ENCODE results near the gene SEMA5A.

Gene SEMA5A

GRCh38 chr5:9496801-9497200 lies 49.1 kb downstream of the SEMA5A start:
- no peaks in the 10 kb centered on the region for H3K9me3 ChIP-seq (ENCODE audit: control insufficient read depth, insufficient read depth, low read length)
- no peaks in the 10 kb centered on the region for H3K27me3 ChIP-seq (ENCODE audit: control insufficient read depth, insufficient read depth, low read length)
- no peak overlapping the region for H3K27ac ChIP-seq (ENCODE audit: low read depth, low read length)
- H3K4me3 ChIP-seq (ENCODE audit: low read depth, low read length), result no peak overlapping the region
- no peaks in the 10 kb centered on the region for H3K36me3 ChIP-seq (ENCODE audit: control insufficient read depth, insufficient read depth, low read length)
- H3K9ac ChIP-seq (ENCODE audit: low read depth, low read length), result no peak overlapping the region
- peaks cover 16% of the 10 kb centered on the region for H3K4me1 ChIP-seq (ENCODE audit: control insufficient read depth, insufficient read depth, low read length)

- H3K9me3 ChIP-seq (ENCODE audit: control insufficient read depth, insufficient read depth, low read length), result no peaks in the 10 kb centered on the region
- H3K36me3 ChIP-seq (ENCODE audit: control insufficient read depth, insufficient read depth, low read length), result no peaks in the 10 kb centered on the region
- no peak overlapping the region for H3K27ac ChIP-seq (ENCODE audit: low read depth, low read length)
- H3K4me1 ChIP-seq (ENCODE audit: control insufficient read depth, insufficient read depth, low read length), result peaks cover 16% of the 10 kb centered on the region
- H3K4me3 ChIP-seq (ENCODE audit: low read depth, low read length), result no peak overlapping the region
- no peak overlapping the region for H3K9ac ChIP-seq (ENCODE audit: low read depth, low read length)
- no peaks in the 10 kb centered on the region for H3K27me3 ChIP-seq (ENCODE audit: control insufficient read depth, insufficient read depth, low read length)
These were observed 50.8 kb downstream of the SEMA5A start for GRCh38 chr5:9495121-9495520.

- Histone ChIP-seq H3K36me3 (ENCODE audit: control insufficient read depth, insufficient read depth, low read length) (no peaks in the 10 kb centered on the region), H3K27ac (ENCODE audit: low read depth, low read length) (no peak overlapping the region), H3K9me3 (ENCODE audit: control insufficient read depth, insufficient read depth, low read length) (no peaks in the 10 kb centered on the region), H3K9ac (ENCODE audit: low read depth, low read length) (no peak overlapping the region), H3K4me3 (ENCODE audit: low read depth, low read length) (no peak overlapping the region), H3K4me1 (ENCODE audit: control insufficient read depth, insufficient read depth, low read length) (peaks cover 13% of the 10 kb centered on the region), H3K27me3 (ENCODE audit: control insufficient read depth, insufficient read depth, low read length) (no peaks in the 10 kb centered on the region)
These were observed 51.6 kb downstream of the SEMA5A start for GRCh38 chr5:9494301-9494700.

GRCh38 chr5:9490494-9491097 lies 55.3 kb downstream of the SEMA5A start:
- Histone ChIP-seq H3K4me3 (ENCODE audit: low read depth, low read length) (no peak overlapping the region), H3K36me3 (ENCODE audit: control insufficient read depth, insufficient read depth, low read length) (no peaks in the 10 kb centered on the region), H3K4me1 (ENCODE audit: control insufficient read depth, insufficient read depth, low read length) (0 out of 2 replicates have a peak, but pooled peaks cover 3% of the 10 kb centered on the region), H3K27me3 (ENCODE audit: control insufficient read depth, insufficient read depth, low read length) (no peaks in the 10 kb centered on the region), H3K9me3 (ENCODE audit: control insufficient read depth, insufficient read depth, low read length) (no peaks in the 10 kb centered on the region), H3K27ac (ENCODE audit: low read depth, low read length) (no peak overlapping the region), H3K9ac (ENCODE audit: low read depth, low read length) (no peak overlapping the region)

DNA sequence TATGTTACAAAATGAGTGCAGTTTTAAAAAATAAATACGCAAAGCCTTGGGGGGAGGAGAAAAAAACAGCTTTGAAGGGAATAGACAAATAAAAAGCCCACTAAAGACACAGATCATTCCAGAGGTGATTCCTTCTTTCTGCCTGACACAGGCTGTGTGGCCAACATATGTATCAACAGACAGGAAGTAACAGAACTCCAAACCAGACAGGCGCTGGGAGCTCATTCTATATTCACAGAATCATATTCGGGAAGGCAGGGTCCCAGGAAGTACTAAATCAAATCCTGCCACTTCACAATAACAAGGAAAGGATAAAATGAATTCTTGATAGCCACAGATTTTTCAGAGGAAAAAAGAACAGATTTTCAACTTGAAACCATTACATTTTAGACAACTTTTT lies 62.1 kb downstream of the SEMA5A start:
- Histone ChIP-seq H3K36me3 (ENCODE audit: control insufficient read depth, insufficient read depth, low read length) (no peaks in the 10 kb centered on the region), H3K27me3 (ENCODE audit: control insufficient read depth, insufficient read depth, low read length) (no peaks in the 10 kb centered on the region), H3K4me3 (ENCODE audit: low read depth, low read length) (no peak overlapping the region), H3K4me1 (ENCODE audit: control insufficient read depth, insufficient read depth, low read length) (peaks cover 11% of the 10 kb centered on the region), H3K9ac (ENCODE audit: low read depth, low read length) (no peak overlapping the region), H3K9me3 (ENCODE audit: control insufficient read depth, insufficient read depth, low read length) (no peaks in the 10 kb centered on the region), H3K27ac (ENCODE audit: low read depth, low read length) (no peak overlapping the region)

DNA sequence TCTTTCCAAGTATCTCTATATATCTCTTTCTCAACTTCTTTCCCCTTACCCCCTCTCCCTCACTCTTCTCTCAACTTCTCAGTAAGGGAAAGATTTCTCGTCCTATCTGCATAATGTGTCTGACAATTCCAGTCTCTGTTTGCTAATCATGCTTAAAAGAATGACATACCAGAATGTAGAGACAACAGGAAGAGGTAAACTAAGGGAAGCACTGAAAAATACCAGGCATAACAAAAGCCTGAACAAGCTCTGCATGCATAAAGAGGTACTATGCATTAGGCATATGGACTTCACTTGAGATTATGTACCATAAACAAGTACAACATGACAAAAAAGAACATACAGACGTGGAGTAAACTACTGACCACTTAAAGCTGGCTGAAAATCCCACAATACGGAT lies 62.6 kb downstream of the SEMA5A start:
- no peak overlapping the region for H3K27ac ChIP-seq (ENCODE audit: low read depth, low read length)
- H3K27me3 ChIP-seq (ENCODE audit: control insufficient read depth, insufficient read depth, low read length), result no peaks in the 10 kb centered on the region
- peaks cover 4% of the 10 kb centered on the region; the same call in 1 of the 2 replicates for H3K9me3 ChIP-seq (ENCODE audit: control insufficient read depth, insufficient read depth, low read length)
- H3K9ac ChIP-seq (ENCODE audit: low read depth, low read length), result no peak overlapping the region
- H3K4me3 ChIP-seq (ENCODE audit: low read depth, low read length), result no peak overlapping the region
- H3K36me3 ChIP-seq (ENCODE audit: control insufficient read depth, insufficient read depth, low read length), result no peaks in the 10 kb centered on the region
- peaks cover 11% of the 10 kb centered on the region for H3K4me1 ChIP-seq (ENCODE audit: control insufficient read depth, insufficient read depth, low read length)

- no peaks in the 10 kb centered on the region for H3K27me3 ChIP-seq (ENCODE audit: control insufficient read depth, insufficient read depth, low read length)
- H3K9me3 ChIP-seq (ENCODE audit: control insufficient read depth, insufficient read depth, low read length), result peaks cover 10% of the 10 kb centered on the region; the same call in 1 of the 2 replicates
- H3K27ac ChIP-seq (ENCODE audit: low read depth, low read length), result no peak overlapping the region
- H3K9ac ChIP-seq (ENCODE audit: low read depth, low read length), result no peak overlapping the region
- peaks cover 11% of the 10 kb centered on the region for H3K4me1 ChIP-seq (ENCODE audit: control insufficient read depth, insufficient read depth, low read length)
- no peaks in the 10 kb centered on the region for H3K36me3 ChIP-seq (ENCODE audit: control insufficient read depth, insufficient read depth, low read length)
- H3K4me3 ChIP-seq (ENCODE audit: low read depth, low read length), result no peak overlapping the region
These were observed 63.5 kb downstream of the SEMA5A start for GRCh38 chr5:9482381-9482780.

- H3K4me1 ChIP-seq (ENCODE audit: control insufficient read depth, insufficient read depth, low read length), result peaks cover 11% of the 10 kb centered on the region
- H3K9ac ChIP-seq (ENCODE audit: low read depth, low read length), result no peak overlapping the region
- no peak overlapping the region for H3K4me3 ChIP-seq (ENCODE audit: low read depth, low read length)
- H3K27ac ChIP-seq (ENCODE audit: low read depth, low read length), result no peak overlapping the region
- H3K27me3 ChIP-seq (ENCODE audit: control insufficient read depth, insufficient read depth, low read length), result no peaks in the 10 kb centered on the region
- H3K9me3 ChIP-seq (ENCODE audit: control insufficient read depth, insufficient read depth, low read length), result peaks cover 10% of the 10 kb centered on the region; the same call in 1 of the 2 replicates
- no peaks in the 10 kb centered on the region for H3K36me3 ChIP-seq (ENCODE audit: control insufficient read depth, insufficient read depth, low read length)
These were observed 65.4 kb downstream of the SEMA5A start for GRCh38 chr5:9480499-9480898.

DNA sequence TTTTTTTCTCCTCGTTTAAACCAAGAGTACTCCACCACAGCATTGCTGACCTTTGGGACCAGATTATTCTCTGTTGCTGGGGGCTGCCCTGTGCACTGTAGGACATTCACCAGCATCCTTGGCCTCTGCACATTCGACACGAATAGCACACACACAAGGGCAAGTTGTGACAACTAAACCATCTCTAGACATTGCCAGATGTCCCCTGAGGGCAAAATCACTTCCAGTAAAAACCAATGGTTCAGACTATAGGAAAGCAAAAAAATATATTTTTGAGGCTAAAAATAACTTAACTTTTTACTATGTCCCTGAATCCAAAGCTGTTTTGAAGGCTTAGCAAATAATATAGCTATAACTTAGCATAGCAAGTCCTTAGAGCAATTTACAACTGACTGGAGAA lies 65.9 kb downstream of the SEMA5A start:
- Histone ChIP-seq H3K27me3 (ENCODE audit: control insufficient read depth, insufficient read depth, low read length) (no peaks in the 10 kb centered on the region), H3K9me3 (ENCODE audit: control insufficient read depth, insufficient read depth, low read length) (peaks cover 10% of the 10 kb centered on the region; the same call in 1 of the 2 replicates), H3K36me3 (ENCODE audit: control insufficient read depth, insufficient read depth, low read length) (no peaks in the 10 kb centered on the region), H3K4me1 (ENCODE audit: control insufficient read depth, insufficient read depth, low read length) (peaks cover 11% of the 10 kb centered on the region), H3K4me3 (ENCODE audit: low read depth, low read length) (no peak overlapping the region), H3K9ac (ENCODE audit: low read depth, low read length) (no peak overlapping the region), H3K27ac (ENCODE audit: low read depth, low read length) (no peak overlapping the region)

- Histone ChIP-seq H3K27ac (ENCODE audit: low read depth, low read length) (no peak overlapping the region), H3K4me3 (ENCODE audit: low read depth, low read length) (no peak overlapping the region), H3K36me3 (ENCODE audit: control insufficient read depth, insufficient read depth, low read length) (no peaks in the 10 kb centered on the region), H3K27me3 (ENCODE audit: control insufficient read depth, insufficient read depth, low read length) (no peaks in the 10 kb centered on the region), H3K9me3 (ENCODE audit: control insufficient read depth, insufficient read depth, low read length) (peaks cover 10% of the 10 kb centered on the region; the same call in 1 of the 2 replicates), H3K4me1 (ENCODE audit: control insufficient read depth, insufficient read depth, low read length) (peaks cover 11% of the 10 kb centered on the region), H3K9ac (ENCODE audit: low read depth, low read length) (no peak overlapping the region)
These were observed 66.5 kb downstream of the SEMA5A start for GRCh38 chr5:9479361-9479760.

GRCh38 chr5:9477537-9477936 lies 68.3 kb downstream of the SEMA5A start:
- Histone ChIP-seq H3K4me3 (ENCODE audit: low read depth, low read length) (no peak overlapping the region), H3K9ac (ENCODE audit: low read depth, low read length) (no peak overlapping the region), H3K4me1 (ENCODE audit: control insufficient read depth, insufficient read depth, low read length) (no peaks in the 10 kb centered on the region), H3K27me3 (ENCODE audit: control insufficient read depth, insufficient read depth, low read length) (no peaks in the 10 kb centered on the region), H3K36me3 (ENCODE audit: control insufficient read depth, insufficient read depth, low read length) (no peaks in the 10 kb centered on the region), H3K27ac (ENCODE audit: low read depth, low read length) (no peak overlapping the region), H3K9me3 (ENCODE audit: control insufficient read depth, insufficient read depth, low read length) (peaks cover 10% of the 10 kb centered on the region; the same call in 1 of the 2 replicates)
